ENCODE data around the gene BRD7.
A peak's percentile ranks its signal among the peaks of the same experiment; 100 is the strongest.

The BRD7 gene

GRCh38 chr16:50318796-50319578, 49.8 kb downstream of the BRD7 start:
- DNase-seq, result no peak

DNA sequence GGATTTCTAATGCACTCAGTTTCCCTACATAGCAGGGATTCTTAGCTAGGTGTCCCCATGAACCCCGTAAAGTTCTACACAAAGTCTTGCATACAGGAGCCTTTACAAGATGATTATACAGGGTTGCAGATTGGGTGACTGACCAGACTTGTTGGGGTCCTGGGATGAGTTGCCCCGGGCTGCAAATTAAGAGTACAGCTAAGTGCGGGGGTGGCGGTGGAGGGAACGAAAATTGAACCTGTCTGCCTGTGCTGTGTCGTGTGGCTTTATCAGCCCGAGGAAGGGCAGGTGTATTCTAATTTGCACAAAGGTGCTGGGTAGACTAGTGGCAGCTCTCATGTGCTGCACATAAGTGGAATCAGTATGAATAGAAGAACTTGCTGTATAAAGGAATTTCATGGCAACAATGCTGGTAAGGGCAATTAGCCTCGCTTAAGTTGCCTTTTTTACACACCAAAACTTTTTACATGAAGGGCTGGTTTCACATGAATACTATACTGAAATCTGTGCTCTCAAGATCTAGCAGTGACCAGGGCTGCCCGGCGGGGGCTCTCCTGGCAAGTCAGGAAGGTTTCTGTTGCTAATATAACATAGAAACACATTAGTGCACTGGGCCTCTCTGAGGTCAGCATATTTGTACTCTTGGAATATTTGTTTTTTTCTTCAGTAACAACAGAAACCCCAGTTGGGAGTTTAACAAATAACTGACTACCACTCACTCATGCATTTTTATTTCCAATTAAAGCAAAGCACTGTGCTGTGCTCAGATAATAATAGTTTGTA, 51.7 kb downstream of the BRD7 start:
- DNase-seq, result no peak

- no peak for DNase-seq
Measured at GRCh38 chr16:50316102-50316847, 52.5 kb downstream of the BRD7 start.

DNA sequence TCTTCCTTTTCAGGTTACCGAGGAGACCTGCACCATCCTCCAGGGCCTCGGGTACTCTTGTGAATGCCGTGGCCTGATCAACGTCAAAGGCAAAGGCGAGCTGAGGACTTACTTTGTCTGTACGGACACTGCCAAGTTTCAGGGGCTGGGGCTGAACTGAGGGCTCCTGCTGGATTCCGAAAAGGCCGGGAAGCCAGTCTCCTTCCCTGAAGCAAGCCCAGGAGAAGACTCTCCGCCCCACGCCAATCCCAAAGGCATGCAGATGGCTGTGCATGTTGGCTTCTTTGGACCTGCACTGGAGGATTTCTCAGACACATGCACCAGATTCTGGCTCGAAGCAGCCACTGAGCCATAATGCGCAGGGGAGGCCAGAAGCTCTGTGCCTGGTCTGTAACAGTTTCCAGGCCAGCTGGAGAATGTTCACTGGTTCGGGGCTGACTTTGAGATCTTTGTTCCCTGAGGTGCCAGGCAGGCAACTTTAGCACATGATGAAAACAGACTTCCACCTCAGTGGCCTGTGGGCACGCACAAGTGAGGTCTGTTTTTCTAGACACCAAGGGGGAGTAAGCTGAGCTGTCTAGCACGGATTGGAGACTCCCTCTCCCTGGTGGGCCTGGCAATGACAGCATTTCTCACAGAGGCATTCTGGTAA, 53.3 kb downstream of the BRD7 start:
- no peak for DNase-seq

- DNase-seq, result no peak
Measured at GRCh38 chr16:50314665-50315064, 54.1 kb downstream of the BRD7 start.

GRCh38 chr16:50313596-50314478, 55.0 kb downstream of the BRD7 start:
- DNase-seq, result peak; percentile 56

DNA sequence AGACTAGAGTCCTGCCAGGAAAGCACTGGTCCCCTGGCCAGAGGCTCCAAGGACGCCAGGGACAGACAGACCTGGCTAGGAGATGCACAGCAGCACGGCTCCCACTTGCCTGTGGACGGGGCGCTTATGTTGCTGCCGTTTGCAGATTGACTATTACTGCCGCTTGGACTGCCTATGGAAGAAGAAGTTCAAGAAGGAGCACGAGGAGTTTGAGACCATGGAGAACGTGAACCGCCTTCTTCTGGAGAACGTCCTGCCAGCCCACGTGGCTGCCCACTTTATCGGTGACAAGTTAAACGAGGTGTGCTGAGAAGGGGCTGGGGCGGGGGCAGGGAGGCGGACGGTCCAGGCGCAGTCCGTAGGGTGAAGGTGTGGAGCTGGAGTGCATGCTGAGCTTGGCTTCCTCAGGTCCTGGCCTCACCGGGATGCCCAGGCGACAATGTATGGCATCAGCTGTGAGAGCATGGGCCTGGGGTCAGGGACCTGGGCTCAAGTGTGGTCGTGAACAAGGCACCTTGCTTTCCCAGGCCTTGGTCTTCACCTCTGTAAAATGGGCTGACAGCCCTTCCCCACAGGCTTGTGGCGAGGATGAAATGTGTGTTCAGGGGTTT, 56.8 kb downstream of the BRD7 start:
- no peak for DNase-seq

DNA sequence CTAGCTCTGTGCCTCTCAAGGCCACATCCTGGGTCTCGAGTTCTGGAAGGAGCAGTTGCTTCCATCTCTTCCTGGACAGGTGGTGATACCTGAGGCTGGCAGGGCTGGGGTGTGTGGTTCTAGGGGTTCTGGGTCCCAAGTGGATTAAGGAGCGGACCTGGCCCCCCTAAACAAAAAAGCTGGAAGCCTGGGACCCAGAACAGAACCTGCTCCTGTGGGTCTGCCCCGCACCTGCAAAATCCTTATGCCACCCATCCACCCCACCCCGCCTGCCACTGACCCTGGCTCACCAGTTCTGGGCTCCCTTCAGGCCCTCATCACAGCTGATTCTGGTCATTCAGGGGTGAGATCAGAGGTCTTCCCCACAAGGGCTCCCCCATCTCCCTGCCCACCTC, 57.7 kb downstream of the BRD7 start:
- no peak for DNase-seq

GRCh38 chr16:50310308-50311133, 58.3 kb downstream of the BRD7 start:
- DNase-seq, result no peak

- DNase-seq, result no peak
Measured at GRCh38 chr16:50309527-50310307, 59.1 kb downstream of the BRD7 start.

- no peak for DNase-seq
Measured at GRCh38 chr16:50309156-50309526, 59.6 kb downstream of the BRD7 start.

DNA sequence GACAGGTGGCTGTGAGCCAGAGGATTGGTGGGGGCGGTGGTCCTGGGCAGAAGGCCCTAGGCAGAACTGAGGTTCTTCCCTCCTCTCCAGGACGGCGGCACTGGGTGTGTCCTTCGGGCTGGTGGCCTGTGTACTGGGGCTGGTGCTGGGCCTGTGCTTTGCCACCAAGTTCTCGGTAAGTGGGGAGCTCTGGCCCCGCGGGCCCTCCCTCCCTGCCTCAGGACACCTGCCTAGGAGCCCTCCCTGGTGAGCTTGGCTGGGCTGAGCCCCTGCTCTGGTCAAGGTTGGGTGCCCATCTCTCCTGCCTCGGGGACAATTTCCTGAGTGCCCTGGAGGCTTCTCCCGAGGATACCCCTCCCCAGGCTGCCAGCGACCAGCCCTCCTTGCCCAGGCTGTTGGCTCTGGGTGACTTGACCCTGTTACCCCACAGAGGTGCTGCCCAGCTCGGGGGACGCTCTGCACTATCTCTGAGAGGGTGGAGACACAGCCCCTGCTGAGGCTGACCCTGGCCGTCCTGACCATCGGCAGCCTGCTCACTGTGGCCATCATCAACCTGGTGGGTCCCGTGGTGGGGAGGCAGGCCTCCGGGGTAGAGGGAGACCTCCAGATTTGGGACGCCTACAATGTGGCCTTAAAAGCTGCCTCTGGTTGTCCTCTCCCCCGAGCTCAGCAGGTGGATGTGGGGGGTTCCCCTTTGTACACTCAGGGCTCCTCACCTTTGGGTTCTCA, 60.4 kb downstream of the BRD7 start:
- no peak for DNase-seq

- no peak for DNase-seq
Measured at GRCh38 chr16:50306287-50306686, 62.5 kb downstream of the BRD7 start.

GRCh38 chr16:50305441-50306061, 63.2 kb downstream of the BRD7 start:
- DNase-seq, result no peak

GRCh38 chr16:50304467-50305440, 64.0 kb downstream of the BRD7 start:
- DNase-seq, result no peak

GRCh38 chr16:50303605-50304466, 65.0 kb downstream of the BRD7 start:
- DNase-seq, result no peak
